ENCODE data around the gene RHBDF2. TPM values are rescaled to one million over a fixed set of nuclear protein-coding genes. Genes with fewer than 3 reads are reported as not detected.

The RHBDF2 gene
- total and polyA plus RNA-seq, 2 donors (not counting 3 experiments of a cell fraction or from before 2014, with no cell fraction given), result 25.5 to 38.5 TPM

DNA sequence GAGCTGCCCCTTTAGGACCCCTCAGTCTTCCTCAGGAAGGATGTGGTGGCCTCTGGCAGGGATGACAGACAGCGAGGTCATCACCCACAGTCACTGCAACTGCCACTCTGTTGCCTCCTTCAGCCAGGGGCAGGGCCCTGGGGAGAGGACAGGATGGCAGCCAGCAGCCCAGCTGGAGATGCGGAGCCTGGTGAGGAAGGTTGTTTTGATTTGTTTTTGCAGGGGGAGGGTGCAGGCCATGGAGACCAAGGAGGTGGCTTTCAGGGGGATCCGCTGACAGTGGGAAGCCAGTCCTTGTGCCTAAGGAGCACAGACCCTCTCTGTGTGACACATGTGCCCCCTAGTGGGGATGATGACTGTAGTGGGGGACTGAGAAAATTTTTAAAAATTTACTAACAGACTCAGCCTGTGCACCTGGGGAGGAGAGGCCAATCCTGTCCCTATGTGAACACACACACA, 46.0 kb upstream of the RHBDF2 start:
- BruUV-seq (replicated peaks), result no TSS peak
- Histone ChIP-seq H2AFZ (ENCODE audit: low read depth, low read length) (no peak overlapping the region), H3K36me3 (ENCODE audit: control insufficient read depth in 2 of 2, extremely low read depth in 1 of 2, insufficient read depth in 2 of 2, low read length in 2 of 2) (no peaks in the 10 kb centered on the region), H3K4me2 (ENCODE audit: insufficient read depth, low read length) (no peak overlapping the region), H3K27me3 (ENCODE audit: control insufficient read depth in 2 of 2, insufficient read depth in 2 of 2, low read length in 2 of 2) (peaks cover 0 to 3% of the 10 kb centered on the region in 2 experiments), H3K9ac (replicated peaks; ENCODE audit: extremely low read depth, insufficient read depth, low read length) (no peak overlapping the region), H3K9me1 (replicated peaks; ENCODE audit: control insufficient read depth, extremely low read depth, insufficient read depth, low read length) (no peaks in the 10 kb centered on the region), H3K27ac (ENCODE audit: insufficient read depth, low read depth, low read length) (no peak overlapping the region), H3K4me1 (ENCODE audit: control insufficient read depth, extremely low read depth, insufficient read depth, low read length) (peaks cover 12% of the 10 kb centered on the region), H3K9me3 (replicated peaks; ENCODE audit: control insufficient read depth, insufficient read depth, low read length) (no peaks in the 10 kb centered on the region), H3K79me2 (ENCODE audit: control insufficient read depth, insufficient read depth, low read length) (no peaks in the 10 kb centered on the region), H4K20me1 (replicated peaks; ENCODE audit: control insufficient read depth, extremely low read depth, insufficient read depth, low read length) (no peaks in the 10 kb centered on the region), H3K4me3 (replicated peaks in 1 of 3; ENCODE audit: insufficient read depth in 1 of 3, low read depth in 1 of 3, low read length in 3 of 3) (no peak overlapping the region)
- peak; percentile 83 for FAIRE-seq
- TF ChIP-seq POLR2A (IDR thresholded peaks at IDR 0.05; ENCODE audit: low read depth, low read length), result no peak
- TF ChIP-seq, protein P1, sequence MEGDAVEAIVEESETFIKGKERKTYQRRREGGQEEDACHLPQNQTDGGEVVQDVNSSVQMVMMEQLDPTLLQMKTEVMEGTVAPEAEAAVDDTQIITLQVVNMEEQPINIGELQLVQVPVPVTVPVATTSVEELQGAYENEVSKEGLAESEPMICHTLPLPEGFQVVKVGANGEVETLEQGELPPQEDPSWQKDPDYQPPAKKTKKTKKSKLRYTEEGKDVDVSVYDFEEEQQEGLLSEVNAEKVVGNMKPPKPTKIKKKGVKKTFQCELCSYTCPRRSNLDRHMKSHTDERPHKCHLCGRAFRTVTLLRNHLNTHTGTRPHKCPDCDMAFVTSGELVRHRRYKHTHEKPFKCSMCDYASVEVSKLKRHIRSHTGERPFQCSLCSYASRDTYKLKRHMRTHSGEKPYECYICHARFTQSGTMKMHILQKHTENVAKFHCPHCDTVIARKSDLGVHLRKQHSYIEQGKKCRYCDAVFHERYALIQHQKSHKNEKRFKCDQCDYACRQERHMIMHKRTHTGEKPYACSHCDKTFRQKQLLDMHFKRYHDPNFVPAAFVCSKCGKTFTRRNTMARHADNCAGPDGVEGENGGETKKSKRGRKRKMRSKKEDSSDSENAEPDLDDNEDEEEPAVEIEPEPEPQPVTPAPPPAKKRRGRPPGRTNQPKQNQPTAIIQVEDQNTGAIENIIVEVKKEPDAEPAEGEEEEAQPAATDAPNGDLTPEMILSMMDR (IDR thresholded peaks at IDR 0.05; ENCODE audit: extremely low read depth in 1 of 2, insufficient read depth in 1 of 2, low read depth in 1 of 2, low read length in 2 of 2), result peak; percentile 58 to 75
- CTCF ChIA-PET, result interaction anchor here (1.0 to 5.6 kb wide), 12 partner anchors 10 to 134 kb away, joined by 3 to 106 read pairs (median 6); partner anchors contain the start of gene CYGB
- peak; percentile 65 for DNase-seq (ENCODE audit: low read depth, low spot score)
- POLR2A ChIA-PET, result interaction anchor here (0.8 kb wide), 1 partner anchor 19 kb away, joined by 3 read pairs; no protein-coding TSS in a partner anchor
- dilution Hi-C loops (cut with MboI; ENCODE audit: extremely low pct_ligation_motif_present, low sequenced_read_pairs) (no loop called here), intact Hi-C loops (cut with micrococcal nuclease) (loop anchor here (1.0 kb wide), 1 partner anchor 24 kb away; no protein-coding TSS in a partner anchor)

DNA sequence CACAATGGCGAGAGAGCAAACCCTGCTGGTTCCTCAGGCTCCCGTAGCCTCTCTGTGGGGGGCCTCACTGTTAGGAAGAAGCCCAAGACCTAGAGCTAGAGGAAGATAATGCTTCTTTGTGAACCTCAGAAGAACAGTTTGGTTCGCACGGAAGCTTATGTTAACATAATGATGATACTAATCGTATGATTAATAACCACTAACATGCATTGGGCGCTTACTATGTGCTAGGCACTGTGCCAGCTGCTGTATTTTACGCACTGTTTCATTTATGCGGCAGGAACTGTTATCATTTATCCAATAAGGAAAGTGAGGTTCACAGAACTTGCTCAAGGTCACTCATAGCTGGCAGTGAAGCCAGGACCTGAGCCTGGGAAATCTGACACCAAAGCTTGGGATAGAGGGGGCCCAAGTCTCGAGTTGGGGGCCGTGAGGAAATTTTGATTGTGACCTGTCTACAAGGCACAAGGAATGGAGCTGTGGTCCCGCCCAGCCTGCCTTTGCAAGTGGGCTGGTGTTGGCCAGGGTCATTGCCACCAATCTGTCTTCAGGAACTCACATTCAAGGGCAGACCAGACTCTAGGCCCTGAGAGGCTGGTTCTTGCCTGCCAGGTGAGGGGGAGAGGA, 45.4 kb upstream of the RHBDF2 start:
- H3K9me1 ChIP-seq (replicated peaks; ENCODE audit: control insufficient read depth, extremely low read depth, insufficient read depth, low read length), result no peaks in the 10 kb centered on the region
- H3K4me1 ChIP-seq (ENCODE audit: control insufficient read depth, extremely low read depth, insufficient read depth, low read length), result peaks cover 12% of the 10 kb centered on the region
- peak; percentile 41 for DNase-seq (ENCODE audit: low read depth, low spot score)
- no peaks in the 10 kb centered on the region for H3K9me3 ChIP-seq (replicated peaks; ENCODE audit: control insufficient read depth, insufficient read depth, low read length)
- dilution Hi-C loops (cut with MboI; ENCODE audit: extremely low pct_ligation_motif_present, low sequenced_read_pairs), result no loop called here
- H3K27me3 ChIP-seq (ENCODE audit: control insufficient read depth in 2 of 2, insufficient read depth in 2 of 2, low read length in 2 of 2), result peaks cover 0 to 3% of the 10 kb centered on the region in 2 experiments
- no peaks in the 10 kb centered on the region for H3K79me2 ChIP-seq (ENCODE audit: control insufficient read depth, insufficient read depth, low read length)
- no peak overlapping the region for H2AFZ ChIP-seq (ENCODE audit: low read depth, low read length)
- peak; percentile 52 for FAIRE-seq
- no TSS peak for BruUV-seq (replicated peaks)
- H3K9ac ChIP-seq (replicated peaks; ENCODE audit: extremely low read depth, insufficient read depth, low read length), result no peak overlapping the region
- intact Hi-C loops (cut with micrococcal nuclease), result loop anchor here (1.0 kb wide), 1 partner anchor 23 kb away; no protein-coding TSS in a partner anchor
- H3K27ac ChIP-seq (ENCODE audit: insufficient read depth, low read depth, low read length), result no peak overlapping the region
- CTCF ChIA-PET, result interaction anchor here (1.0 to 5.6 kb wide), 14 partner anchors 10 to 135 kb away, joined by 3 to 106 read pairs (median 4); partner anchors contain the start of gene CYGB
- POLR2A ChIA-PET, result interaction anchor here (0.8 to 0.9 kb wide), 2 partner anchors 11 to 19 kb away, joined by 3 read pairs; no protein-coding TSS in a partner anchor
- H4K20me1 ChIP-seq (replicated peaks; ENCODE audit: control insufficient read depth, extremely low read depth, insufficient read depth, low read length), result no peaks in the 10 kb centered on the region
- H3K4me2 ChIP-seq (ENCODE audit: insufficient read depth, low read length), result no peak overlapping the region
- H3K36me3 ChIP-seq (ENCODE audit: control insufficient read depth in 2 of 2, extremely low read depth in 1 of 2, insufficient read depth in 2 of 2, low read length in 2 of 2), result no peaks in the 10 kb centered on the region
- TF ChIP-seq POLR2A (IDR thresholded peaks at IDR 0.05; ENCODE audit: low read depth, low read length) (no peak), GATA2 (IDR thresholded peaks at IDR 0.05; ENCODE audit: insufficient read depth, insufficient read length, low read depth, low read length) (peak; percentile 30)
- no peak overlapping the region for H3K4me3 ChIP-seq (replicated peaks in 1 of 3; ENCODE audit: insufficient read depth in 1 of 3, low read depth in 1 of 3, low read length in 3 of 3)
